HUES6 (cell line): Measurements from ENCODE around the gene CPSF4L.

Source experiments
- H3K27ac ChIP-seq: 2 replicates; pipeline ENCODE4 v1.7.0; 2013; ENCODE audit warnings: low read depth, mild to moderate bottlenecking, low read length, inconsistent platforms
- H3K27me3 ChIP-seq: 2 replicates; pipeline ENCODE4 v1.6.1; 2013; ENCODE audit warnings: low read length; ENCODE audit not compliant: control insufficient read depth, insufficient read depth
- H3K36me3 ChIP-seq: 2 replicates; pipeline ENCODE4 v1.6.1; 2013; ENCODE audit warnings: low read length; ENCODE audit not compliant: control insufficient read depth, insufficient read depth
- H3K4me1 ChIP-seq: 2 replicates; pipeline ENCODE4 v1.6.1; 2013; ENCODE audit warnings: low read length; ENCODE audit not compliant: control insufficient read depth, insufficient read depth
- H3K4me3 ChIP-seq: 2 replicates; pipeline ENCODE4 v1.5.1; 2013; ENCODE audit warnings: low read depth, low read length
- H3K9ac ChIP-seq: one replicate; pipeline ENCODE4 v1.6.1; 2013; ENCODE audit warnings: mild to moderate bottlenecking, low read length
- H3K9me3 ChIP-seq: 2 replicates; pipeline ENCODE4 v1.6.1; 2013; ENCODE audit warnings: low read depth, low read length; ENCODE audit not compliant: control insufficient read depth, insufficient read depth

The CPSF4L gene

DNA sequence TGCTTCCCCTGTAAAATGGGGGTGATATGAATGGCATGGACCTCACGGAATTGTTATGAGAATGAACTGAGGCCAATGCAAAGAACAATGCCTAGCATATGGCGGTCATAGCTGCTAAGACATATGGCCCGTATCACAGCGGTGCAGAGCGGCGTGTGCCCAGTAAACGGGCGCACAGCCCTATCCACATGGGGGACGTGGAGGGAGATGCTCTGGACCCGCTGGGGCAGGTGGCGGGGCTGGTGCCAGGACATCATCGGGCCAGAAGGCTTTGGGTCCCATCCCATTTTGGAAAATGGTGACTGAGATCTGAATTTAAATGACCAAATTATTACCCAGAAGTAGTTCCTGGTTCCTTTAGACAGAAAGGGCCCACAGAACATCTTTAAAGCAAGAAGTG, 18.5 kb upstream of the CPSF4L start:
- H3K9me3 ChIP-seq: no peaks in the 10 kb centered on the region
- H3K27me3 ChIP-seq: no peaks in the 10 kb centered on the region
- peaks cover 20% of the 10 kb centered on the region for H3K4me1 ChIP-seq
- no peak overlapping the region for H3K27ac ChIP-seq
- no peak overlapping the region for H3K9ac ChIP-seq
- H3K36me3 ChIP-seq: peaks cover 4% of the 10 kb centered on the region; the same call in 1 of the 2 replicates
- no peak overlapping the region for H3K4me3 ChIP-seq

DNA sequence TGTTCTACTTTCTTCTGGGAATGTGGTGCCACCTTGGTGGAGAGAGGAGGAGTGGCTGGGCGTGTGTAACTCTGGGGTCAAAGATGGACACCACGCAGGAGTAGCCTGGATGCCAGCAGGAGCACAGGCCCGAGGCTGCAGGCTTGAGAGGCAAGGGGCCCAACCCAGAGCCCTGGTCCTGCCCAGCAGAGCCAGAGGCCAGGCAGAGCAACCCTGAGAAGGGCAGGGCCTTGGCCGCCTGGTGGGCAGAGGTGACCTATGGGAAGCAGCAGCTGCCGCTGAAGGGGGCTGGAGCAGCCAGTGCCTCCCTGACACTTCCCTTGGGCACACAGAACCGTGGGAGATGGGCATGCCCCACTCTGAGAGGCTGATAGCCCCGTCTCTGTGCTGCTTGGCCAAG, 18.0 kb upstream of the CPSF4L start:
- Histone ChIP-seq H3K36me3 (no peaks in the 10 kb centered on the region), H3K4me3 (no peak overlapping the region), H3K9ac (no peak overlapping the region), H3K4me1 (peaks cover 16% of the 10 kb centered on the region; the same call in 1 of the 2 replicates), H3K9me3 (no peaks in the 10 kb centered on the region), H3K27ac (no peak overlapping the region), H3K27me3 (no peaks in the 10 kb centered on the region)

DNA sequence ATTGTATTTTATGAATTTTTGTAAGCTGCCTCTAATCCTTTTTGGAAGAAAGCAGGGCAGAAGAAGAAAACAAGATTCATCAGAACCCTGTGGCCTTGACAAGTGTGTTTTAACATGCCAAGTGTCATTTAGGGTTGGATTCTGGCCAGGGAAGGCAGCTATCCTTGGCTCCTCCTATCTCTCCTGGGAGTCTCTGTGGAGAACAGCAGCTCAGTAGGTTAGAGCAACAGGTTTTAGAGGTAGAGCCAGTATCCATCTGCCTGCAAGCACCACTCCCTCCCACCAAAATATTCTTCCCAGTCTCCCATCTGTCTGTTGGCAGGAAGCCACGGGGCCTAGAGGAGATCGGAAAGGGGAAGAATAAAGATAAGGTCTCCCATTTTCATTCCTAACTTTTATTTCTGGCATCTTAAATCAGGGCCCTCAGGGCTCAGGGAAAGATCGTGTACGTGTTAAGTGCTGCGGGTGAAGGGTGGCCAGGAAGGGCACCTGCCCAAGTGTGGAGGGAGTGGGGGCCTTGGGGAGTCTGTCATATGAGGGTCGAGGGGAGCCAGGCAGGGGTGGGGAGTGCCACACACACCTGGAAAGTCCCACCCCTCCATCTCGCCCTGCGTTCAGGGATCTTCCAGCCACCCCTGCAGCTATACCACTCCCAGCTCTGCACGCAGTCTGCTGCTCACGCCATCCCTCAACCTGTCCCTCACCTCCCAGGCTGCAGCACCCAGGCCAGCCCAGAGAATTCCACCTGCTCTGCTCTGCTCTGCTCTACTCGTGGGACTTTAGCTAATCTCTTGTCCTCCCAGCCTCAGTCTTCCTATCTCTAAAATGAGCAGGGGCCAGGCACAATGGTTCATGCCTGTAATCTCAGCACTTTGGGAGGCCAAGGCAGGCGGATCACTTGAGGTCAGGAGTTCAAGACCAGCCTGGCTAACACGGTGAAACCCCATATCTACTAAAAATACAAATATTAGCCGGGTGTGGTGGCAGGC, 17.1 kb upstream of the CPSF4L start:
- Histone ChIP-seq H3K4me1 (peaks cover 7% of the 10 kb centered on the region; the same call in 1 of the 2 replicates), H3K27me3 (no peaks in the 10 kb centered on the region), H3K4me3 (no peak overlapping the region), H3K9ac (no peak overlapping the region), H3K36me3 (no peaks in the 10 kb centered on the region), H3K27ac (no peak overlapping the region), H3K9me3 (no peaks in the 10 kb centered on the region)

DNA sequence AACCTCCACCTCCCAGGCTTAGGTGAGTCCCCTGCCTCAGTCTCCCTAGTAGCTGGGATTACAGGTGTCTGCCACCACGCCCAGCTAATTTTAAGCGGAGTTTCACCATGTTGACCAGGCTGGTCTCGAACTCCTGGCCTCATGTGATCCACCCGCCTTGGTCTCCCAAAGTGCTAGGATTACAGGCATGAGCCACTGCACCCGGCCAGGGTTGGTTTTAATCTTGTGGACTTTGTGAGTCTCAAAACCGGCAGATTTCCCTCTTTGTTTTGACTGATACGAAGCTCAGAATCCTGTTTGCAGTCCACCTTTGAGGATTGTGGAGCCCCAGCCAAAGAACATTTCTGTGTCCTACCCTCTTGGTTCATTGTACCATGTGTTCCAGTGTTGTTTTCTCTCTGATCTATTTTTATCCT, 16.4 kb upstream of the CPSF4L start:
- Histone ChIP-seq H3K9ac (no peak overlapping the region), H3K27ac (no peak overlapping the region)

DNA sequence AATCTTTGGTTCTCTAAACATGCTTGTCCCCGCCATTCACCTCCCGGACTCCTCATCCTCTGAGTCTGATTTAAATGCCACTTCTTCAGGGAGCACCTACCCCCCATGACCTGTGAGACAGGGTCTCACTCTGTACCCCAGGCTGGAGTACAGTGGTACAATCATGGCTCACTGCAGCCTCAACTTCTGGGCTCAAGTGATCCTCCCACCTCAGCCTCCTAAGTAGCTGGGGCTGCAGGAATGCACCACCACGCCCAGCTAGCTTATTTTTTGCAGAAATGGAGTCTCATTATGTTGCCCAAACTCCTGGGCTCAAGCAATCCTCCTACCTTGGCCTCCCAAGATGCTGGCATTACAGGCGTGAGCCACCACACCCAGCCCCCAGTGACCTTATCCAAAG, 12.8 kb upstream of the CPSF4L start:
- H3K27me3 ChIP-seq: no peaks in the 10 kb centered on the region
- 0 out of 2 replicates have a peak, but pooled peaks cover 5% of the 10 kb centered on the region for H3K9me3 ChIP-seq
- no peak overlapping the region for H3K9ac ChIP-seq
- H3K27ac ChIP-seq: no peak overlapping the region
- no peaks in the 10 kb centered on the region for H3K36me3 ChIP-seq
- H3K4me1 ChIP-seq: 0 out of 2 replicates have a peak, but pooled peaks cover 4% of the 10 kb centered on the region
- no peak overlapping the region for H3K4me3 ChIP-seq

More for the DNA sequence above, 16.4 kb upstream of the CPSF4L start:
- Histone ChIP-seq H3K9me3 (no peaks in the 10 kb centered on the region), H3K4me1 (0 out of 2 replicates have a peak, but pooled peaks cover 4% of the 10 kb centered on the region), H3K4me3 (no peak overlapping the region), H3K27me3 (no peaks in the 10 kb centered on the region), H3K36me3 (no peaks in the 10 kb centered on the region)

DNA sequence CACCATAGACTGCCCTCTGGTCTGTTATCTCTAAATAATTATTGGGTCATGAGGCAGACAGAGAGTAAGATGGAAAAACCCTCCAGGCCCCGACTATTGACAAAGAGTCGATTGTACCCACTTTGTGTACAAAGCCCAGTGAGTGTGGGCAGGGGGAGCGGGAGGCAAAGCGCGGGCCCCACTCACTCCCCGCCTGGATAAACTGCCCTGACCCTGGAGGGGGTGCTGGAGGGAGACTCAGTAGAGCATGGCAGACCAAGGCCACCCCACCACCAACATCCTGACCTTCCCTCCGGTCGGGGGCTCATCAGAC, 11.2 kb upstream of the CPSF4L start:
- Histone ChIP-seq H3K9ac (no peak overlapping the region), H3K27me3 (no peaks in the 10 kb centered on the region), H3K4me1 (no peaks in the 10 kb centered on the region), H3K9me3 (0 out of 2 replicates have a peak, but pooled peaks cover 5% of the 10 kb centered on the region), H3K27ac (no peak overlapping the region), H3K4me3 (no peak overlapping the region), H3K36me3 (no peaks in the 10 kb centered on the region)

DNA sequence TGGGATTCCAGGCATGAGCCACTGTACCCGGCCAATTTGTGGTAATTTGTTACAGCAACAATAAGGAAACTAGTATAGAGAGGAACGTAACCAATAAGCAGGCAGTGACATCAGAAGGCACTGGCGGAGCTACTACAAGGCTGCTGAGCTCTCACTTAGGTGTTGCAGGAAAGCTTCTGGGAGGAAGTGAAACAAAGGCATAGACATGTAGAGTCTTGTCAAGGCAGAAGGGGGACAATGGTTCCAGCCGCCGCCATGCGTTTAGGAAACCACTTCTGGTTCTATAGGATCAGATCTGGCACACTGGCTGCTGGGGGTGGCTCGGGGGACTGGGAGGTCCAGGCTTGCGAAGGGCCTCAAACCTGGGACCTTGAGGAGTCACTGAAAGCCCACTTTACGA, 9.4 kb upstream of the CPSF4L start:
- no peak overlapping the region for H3K27ac ChIP-seq
- no peaks in the 10 kb centered on the region for H3K27me3 ChIP-seq
- no peaks in the 10 kb centered on the region for H3K4me1 ChIP-seq
- H3K9me3 ChIP-seq: 0 out of 2 replicates have a peak, but pooled peaks cover 5% of the 10 kb centered on the region
- H3K4me3 ChIP-seq: no peak overlapping the region
- H3K36me3 ChIP-seq: no peaks in the 10 kb centered on the region
- no peak overlapping the region for H3K9ac ChIP-seq

DNA sequence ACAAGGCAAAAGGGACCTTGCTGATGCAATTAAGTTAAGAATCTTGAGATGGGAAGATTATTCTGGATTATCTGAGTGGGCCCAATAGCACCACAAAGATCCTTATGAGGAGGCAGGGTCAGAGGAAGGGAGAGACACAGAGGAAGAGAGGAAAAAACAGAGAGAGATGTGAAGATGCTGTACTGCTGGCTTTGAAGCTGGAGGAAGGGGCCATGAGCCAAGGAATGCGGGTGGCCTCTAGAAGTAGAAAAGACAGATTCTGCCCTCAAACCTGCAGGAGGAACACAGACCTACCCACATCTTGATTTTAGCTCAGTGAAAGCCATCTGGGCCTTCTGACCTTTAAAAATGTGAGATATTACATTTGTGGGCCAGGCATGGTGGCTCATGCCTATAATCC, 8.1 kb upstream of the CPSF4L start:
- Histone ChIP-seq H3K27ac (no peak overlapping the region), H3K27me3 (no peaks in the 10 kb centered on the region), H3K36me3 (no peaks in the 10 kb centered on the region)

DNA sequence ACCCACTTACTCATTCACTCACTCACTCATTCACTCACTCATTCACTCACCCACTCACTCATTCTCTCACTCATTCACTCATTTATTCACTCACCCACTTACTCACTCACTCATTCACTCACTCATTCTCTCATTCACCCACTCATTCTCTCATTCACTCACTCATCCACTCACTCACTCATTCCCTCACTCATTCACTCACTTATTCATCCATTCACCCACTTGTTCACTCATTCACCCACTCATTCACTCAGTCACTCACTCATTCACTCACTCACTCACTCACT, 7.6 kb upstream of the CPSF4L start:
- Histone ChIP-seq H3K27ac (no peak overlapping the region), H3K4me3 (no peak overlapping the region), H3K4me1 (no peaks in the 10 kb centered on the region), H3K36me3 (no peaks in the 10 kb centered on the region), H3K27me3 (no peaks in the 10 kb centered on the region), H3K9me3 (0 out of 2 replicates have a peak, but pooled peaks cover 5% of the 10 kb centered on the region), H3K9ac (no peak overlapping the region)

More for the DNA sequence above, 8.1 kb upstream of the CPSF4L start:
- H3K4me1 ChIP-seq: no peaks in the 10 kb centered on the region
- no peak overlapping the region for H3K9ac ChIP-seq
- no peak overlapping the region for H3K4me3 ChIP-seq
- 0 out of 2 replicates have a peak, but pooled peaks cover 5% of the 10 kb centered on the region for H3K9me3 ChIP-seq

DNA sequence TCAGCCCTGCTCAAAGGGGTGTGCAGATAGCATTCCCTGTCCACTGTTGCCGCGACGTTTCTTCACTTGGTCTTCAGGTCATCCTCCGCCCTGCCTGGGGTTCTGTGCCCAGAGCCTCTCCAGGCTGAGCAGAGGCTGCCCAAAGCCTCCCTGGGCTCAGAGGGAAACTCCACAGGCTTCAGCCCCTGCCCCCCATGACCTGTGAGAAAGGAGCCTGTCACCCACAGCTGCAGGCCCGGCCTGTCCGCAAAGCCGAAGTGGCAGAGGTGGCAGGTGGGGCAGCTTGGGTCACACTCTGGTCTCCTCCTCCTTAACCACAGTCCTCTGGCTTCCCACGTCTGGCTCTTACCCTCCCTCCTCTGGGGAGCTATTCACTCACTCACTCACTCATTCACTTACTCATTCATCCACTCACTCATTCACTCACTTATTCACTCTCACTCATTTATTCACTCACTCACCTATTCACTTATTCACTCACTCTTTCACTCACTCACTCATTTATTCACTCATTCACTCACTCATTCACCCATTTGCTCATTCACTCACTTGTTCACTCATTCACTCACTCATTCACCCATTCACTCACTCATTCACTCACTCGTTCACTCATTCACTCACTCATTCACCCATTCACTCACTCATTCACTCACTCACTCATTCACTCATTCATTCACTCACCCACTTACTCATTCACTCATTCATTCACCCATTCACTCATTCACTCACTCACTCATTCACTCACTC, 7.1 kb upstream of the CPSF4L start:
- H3K4me3 ChIP-seq: no peak overlapping the region
- no peaks in the 10 kb centered on the region for H3K4me1 ChIP-seq
- no peaks in the 10 kb centered on the region for H3K27me3 ChIP-seq
- no peak overlapping the region for H3K27ac ChIP-seq
- H3K36me3 ChIP-seq: no peaks in the 10 kb centered on the region
- H3K9me3 ChIP-seq: 0 out of 2 replicates have a peak, but pooled peaks cover 5% of the 10 kb centered on the region
- no peak overlapping the region for H3K9ac ChIP-seq
